Caki2 (cell line): ENCODE results near the gene PYGM. TPM values are rescaled to one million over a fixed set of nuclear protein-coding genes. Genes with fewer than 3 reads are reported as not detected.

Experiments
- DNase-seq: peaks from one replicate; pipeline ENCODE4 v3.0.0-alpha.2; 2015; ENCODE audit warnings: low read depth
- in situ Hi-C: cut with HindIII; loops from 2 replicates; pipeline ENCODE4 v1.10.0; 2016; ENCODE audit warnings: low sequenced_read_pairs, low pct_unique_long_range_greater_than_20kb, mixed read lengths
- total RNA-seq: library from RNA; depleted of rRNA; stranded (reverse); fragments of >200 nt; shearing (Covaris generic); gene quantifications from 2 replicates; pipeline ENCODE4 v1.2.3, GENCODE V29; 2014; ENCODE audit warnings: low replicate concordance

Gene PYGM
- total RNA-seq, 1 experiment from 2014 or later = not detected

- in situ Hi-C loops = no loop called here
- DNase-seq = no peak
Measured at GRCh38 chr11:64759131-64759721, 548 bp downstream of the PYGM start.

- in situ Hi-C loops = no loop called here
- no peak for DNase-seq
Measured at GRCh38 chr11:64758330-64759079, 1.3 kb downstream of the PYGM start.

GRCh38 chr11:64757549-64758329 is 2.0 kb downstream of the PYGM start:
- DNase-seq = no peak
- in situ Hi-C loops = no loop called here

- in situ Hi-C loops = no loop called here
Measured at GRCh38 chr11:64755681-64756361, 4.0 kb downstream of the PYGM start.

GRCh38 chr11:64754919-64755662 is 4.7 kb downstream of the PYGM start:
- no peak for DNase-seq
- in situ Hi-C loops = no loop called here

More at GRCh38 chr11:64755681-64756361, 4.0 kb downstream of the PYGM start:
- no peak for DNase-seq

GRCh38 chr11:64754124-64754918 is 5.5 kb downstream of the PYGM start:
- DNase-seq = no peak
- in situ Hi-C loops = no loop called here

GRCh38 chr11:64753380-64754123 is 6.2 kb downstream of the PYGM start:
- in situ Hi-C loops = no loop called here

GRCh38 chr11:64753019-64753379 is 6.8 kb downstream of the PYGM start:
- DNase-seq = no peak
- in situ Hi-C loops = no loop called here

More at GRCh38 chr11:64753380-64754123, 6.2 kb downstream of the PYGM start:
- no peak for DNase-seq

GRCh38 chr11:64752175-64752970 is 7.4 kb downstream of the PYGM start:
- in situ Hi-C loops = no loop called here
- no peak for DNase-seq

GRCh38 chr11:64751580-64751979 is 8.2 kb downstream of the PYGM start:
- no peak for DNase-seq
- in situ Hi-C loops = no loop called here

- in situ Hi-C loops = no loop called here
- DNase-seq = no peak
Measured at GRCh38 chr11:64751136-64751535, 8.6 kb downstream of the PYGM start.

- in situ Hi-C loops = no loop called here
- DNase-seq = no peak
Measured at GRCh38 chr11:64750361-64751054, 9.3 kb downstream of the PYGM start.

GRCh38 chr11:64747961-64748665 is 11.7 kb downstream of the PYGM start:
- DNase-seq = no peak
- in situ Hi-C loops = no loop called here

GRCh38 chr11:64746486-64746885 is 13.3 kb downstream of the PYGM start:
- in situ Hi-C loops = no loop called here
- DNase-seq = no peak
